OCI-LY7 (cell line): Measurements from ENCODE around the gene FAM171A1. TPM values are rescaled to one million over a fixed set of nuclear protein-coding genes. Genes with fewer than 3 reads are reported as not detected.
"Not testable (repeated sequence)": the region's sequence is repeated elsewhere in the genome, so short reads cannot be mapped to it uniquely, and the experiment has no call there.

Source experiments
- BruUV-seq: library from RNA; stranded (reverse); fragments of 400-500 nt; replicated peaks from 2 replicates; lab custom pipeline; 2021; lab: Mats Ljungman, UMichigan
- CTCF ChIA-PET: fragments of 300-600 bp; sonication (Branson Sonifier 250); formaldehyde crosslinking; loops from one replicate; lab custom pipeline; 2022; ENCODE audit warnings: antibody characterized with exemption; ENCODE audit not compliant: unreplicated experiment; lab: Charles Lee
- POLR2A ChIA-PET: fragments of 300-600 bp; sonication (Branson Sonifier 250); formaldehyde crosslinking; loops from one replicate; lab custom pipeline; 2022; ENCODE audit warnings: antibody characterized with exemption; lab: Charles Lee
- DNase-seq: peaks from one replicate; pipeline ENCODE4 v3.0.0-alpha.2; 2015; ENCODE audit warnings: low spot score
- H2AFZ ChIP-seq: fragments of 200-600 bp; sonication (generic), shearing (Covaris generic); 2 replicates; pipeline ENCODE4 v1.6.1; 2014; ENCODE audit warnings: mild to moderate bottlenecking, antibody characterized with exemption, low read length, moderate library complexity
- H3K27ac ChIP-seq: fragments of 200-600 bp; sonication (generic); 2 replicates; pipeline ENCODE4 v1.5.1; 2014; ENCODE audit warnings: mixed run types, low read depth, mild to moderate bottlenecking, moderate library complexity, low read length, inconsistent platforms; ENCODE audit not compliant: poor library complexity, severe bottlenecking
- H3K36me3 ChIP-seq: fragments of 200-600 bp; sonication (generic); 2 replicates; pipeline ENCODE4 v1.6.1; 2014; ENCODE audit warnings: mild to moderate bottlenecking, antibody characterized with exemption, low read length, moderate library complexity, mixed read lengths; ENCODE audit not compliant: insufficient read depth
- H3K4me1 ChIP-seq: fragments of 200-600 bp; sonication (generic); 2 replicates; pipeline ENCODE4 v1.5.1; 2014; ENCODE audit warnings: mild to moderate bottlenecking, low read length; ENCODE audit not compliant: insufficient read depth, poor library complexity, severe bottlenecking
- H3K4me2 ChIP-seq: fragments of 200-600 bp; sonication (generic); 2 replicates; pipeline ENCODE4 v1.6.1; 2014; ENCODE audit warnings: mild to moderate bottlenecking, low read length
- H3K4me3 ChIP-seq: fragments of 200-600 bp; sonication (generic); 2 replicates; pipeline ENCODE4 v1.5.1; 2014; ENCODE audit warnings: mild to moderate bottlenecking, low read depth, low read length; ENCODE audit not compliant: poor library complexity, severe bottlenecking
- H3K79me2 ChIP-seq: fragments of 200-600 bp; sonication (generic); 2 replicates; pipeline ENCODE4 v1.6.1; 2016; ENCODE audit warnings: low read depth, mild to moderate bottlenecking, low read length, moderate library complexity, mixed read lengths; ENCODE audit not compliant: insufficient read depth
- H3K9me2 ChIP-seq: fragments of 200-600 bp; sonication (generic); 2 replicates; pipeline ENCODE4 v1.6.1; 2016; ENCODE audit warnings: mild to moderate bottlenecking, low read length, mixed read lengths; ENCODE audit not compliant: insufficient read depth
- H3K9me3 ChIP-seq: fragments of 200-600 bp; sonication (generic); 2 replicates; pipeline ENCODE4 v1.6.1; 2014; ENCODE audit warnings: mild to moderate bottlenecking, mixed run types, low read length, mixed read lengths
- H4K20me1 ChIP-seq: fragments of 200-600 bp; sonication (generic); 2 replicates; pipeline ENCODE4 v1.6.1; 2014; ENCODE audit warnings: mild to moderate bottlenecking, antibody characterized with exemption, low read length, moderate library complexity, mixed read lengths; ENCODE audit not compliant: insufficient read depth
- CTCF ChIP-seq: fragments of 200-600 bp; sonication (generic); conservative IDR thresholded peaks from 2 replicates; pipeline ENCODE4 v1.5.1; 2014; ENCODE audit warnings: mild to moderate bottlenecking, antibody characterized with exemption, low read length, moderate library complexity, mixed read lengths
- EZH2phosphoT487 ChIP-seq: fragments of 200-600 bp; sonication (generic); IDR thresholded peaks from 2 replicates; pipeline ENCODE4 v1.6.1; 2018; ENCODE audit warnings: low read depth, borderline replicate concordance, mild to moderate bottlenecking, mixed run types, antibody characterized with exemption, low read length, moderate library complexity, mixed read lengths
- intact Hi-C: fragments of 100-400 bp; cut with micrococcal nuclease; formaldehyde crosslinking; loops from one replicate; pipeline ENCODE4 v1.10.0; 2022; ENCODE audit not compliant: unreplicated experiment
- total RNA-seq, 2 experiments: library from RNA; depleted of rRNA in 1 of 2; stranded (reverse); fragments of >200 nt in 1 of 2; shearing (Covaris generic) in 1 of 2; gene quantifications; 2 replicates each; pipeline ENCODE4 v1.2.3, GENCODE V29; 2014 to 2022

FAM171A1 gene
- total RNA-seq, 2 experiments from 2014 or later = not detected

GRCh38 chr10:15305161-15305560 is 65.9 kb downstream of the FAM171A1 start:
- H3K4me2 ChIP-seq = no peak overlapping the region
- BruUV-seq = no TSS peak
- no peak for TF ChIP-seq CTCF
- TF ChIP-seq EZH2phosphoT487 = no peak
- CTCF ChIA-PET = no interaction called here
- no peaks in the 10 kb centered on the region for H4K20me1 ChIP-seq
- no peak overlapping the region for H2AFZ ChIP-seq
- no peaks in the 10 kb centered on the region for H3K9me2 ChIP-seq
- no peaks in the 10 kb centered on the region for H3K79me2 ChIP-seq
- no peaks in the 10 kb centered on the region for H3K9me3 ChIP-seq
- intact Hi-C loops = no loop called here
- no peak overlapping the region for H3K27ac ChIP-seq
- H3K36me3 ChIP-seq = no peaks in the 10 kb centered on the region
- POLR2A ChIA-PET = no interaction called here
- H3K4me3 ChIP-seq = no peak overlapping the region
- DNase-seq = no peak
- no peaks in the 10 kb centered on the region for H3K4me1 ChIP-seq

GRCh38 chr10:15302188-15302956 is 68.7 kb downstream of the FAM171A1 start:
- DNase-seq, H3K4me2 ChIP-seq, CTCF ChIA-PET, H4K20me1 ChIP-seq, H3K9me2 ChIP-seq, H3K27ac ChIP-seq, H3K4me1 ChIP-seq, H3K79me2 ChIP-seq, POLR2A ChIA-PET, H3K4me3 ChIP-seq, intact Hi-C loops, BruUV-seq, H3K36me3 ChIP-seq, H3K9me3 ChIP-seq, H2AFZ ChIP-seq: not testable (repeated sequence)

GRCh38 chr10:15300697-15301096 is 70.4 kb downstream of the FAM171A1 start:
- Histone ChIP-seq H3K4me1 (no peaks in the 10 kb centered on the region), H2AFZ (no peak overlapping the region), H3K4me3 (no peak overlapping the region), H4K20me1 (no peaks in the 10 kb centered on the region), H3K4me2 (no peak overlapping the region), H3K9me3 (no peaks in the 10 kb centered on the region), H3K36me3 (no peaks in the 10 kb centered on the region), H3K79me2 (no peaks in the 10 kb centered on the region), H3K27ac (no peak overlapping the region), H3K9me2 (no peaks in the 10 kb centered on the region)
- no peak for DNase-seq
- POLR2A ChIA-PET = interaction anchor here (0.6 kb wide), 1 partner anchor 18 kb away, joined by 3 read pairs; no protein-coding TSS in a partner anchor
- CTCF ChIA-PET = no interaction called here
- no TSS peak for BruUV-seq
- intact Hi-C loops = no loop called here
- TF ChIP-seq EZH2phosphoT487 (no peak), CTCF (no peak)
